HG03045 (cell line): ENCODE data around the gene SHISA7.

Source experiments
- ATAC-seq: cut with Tn5 transposase; IDR thresholded peaks from one replicate; pipeline ENCODE4 v1.9.1; 2021; ENCODE audit warnings: mild to moderate bottlenecking, moderate library complexity; ENCODE audit not compliant: unreplicated experiment

Gene SHISA7

DNA sequence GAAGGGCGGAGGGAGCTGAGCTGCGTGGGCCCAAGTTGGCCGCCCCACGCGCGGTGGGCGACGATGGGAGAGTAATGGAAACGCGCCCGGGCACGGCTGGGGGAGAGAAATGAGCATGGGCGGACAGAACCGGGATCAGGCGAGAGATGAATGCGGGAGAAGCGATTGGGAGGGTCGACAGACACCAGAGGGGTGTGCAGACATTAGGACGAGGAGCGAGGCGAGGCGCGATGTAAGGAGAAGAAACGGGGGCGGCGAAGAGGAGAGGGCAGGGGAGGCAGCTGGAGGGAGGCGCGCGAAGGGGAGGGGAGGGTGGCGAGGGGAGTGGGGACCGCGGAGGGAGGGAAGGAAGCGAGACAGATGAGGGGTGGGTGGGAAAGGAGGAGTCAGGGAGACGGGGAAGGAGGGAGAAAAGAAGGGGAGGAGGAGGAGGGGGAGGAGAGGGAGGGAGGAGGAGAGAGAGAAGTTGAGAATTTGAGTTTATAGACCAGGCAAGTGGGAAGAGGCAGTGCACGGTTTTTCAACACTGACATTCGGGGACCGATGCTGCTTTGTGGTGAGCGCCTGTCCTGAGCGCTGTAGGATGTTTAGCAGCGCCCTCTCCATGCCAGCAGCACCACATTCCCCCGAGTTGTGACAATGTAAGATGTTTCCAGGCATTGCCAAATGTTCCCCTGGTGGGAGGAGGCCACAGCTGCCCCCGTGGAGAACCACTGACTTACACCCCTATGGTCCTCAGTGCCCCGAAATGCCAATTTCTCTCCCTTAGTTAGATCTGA is at the start of gene SHISA7:
SHISA7 (minus strand) TSS at position 256 of the 779 bp plus-strand sequence. CDS start 437 bp downstream, outside the sequence.
- ATAC-seq: no peak

DNA sequence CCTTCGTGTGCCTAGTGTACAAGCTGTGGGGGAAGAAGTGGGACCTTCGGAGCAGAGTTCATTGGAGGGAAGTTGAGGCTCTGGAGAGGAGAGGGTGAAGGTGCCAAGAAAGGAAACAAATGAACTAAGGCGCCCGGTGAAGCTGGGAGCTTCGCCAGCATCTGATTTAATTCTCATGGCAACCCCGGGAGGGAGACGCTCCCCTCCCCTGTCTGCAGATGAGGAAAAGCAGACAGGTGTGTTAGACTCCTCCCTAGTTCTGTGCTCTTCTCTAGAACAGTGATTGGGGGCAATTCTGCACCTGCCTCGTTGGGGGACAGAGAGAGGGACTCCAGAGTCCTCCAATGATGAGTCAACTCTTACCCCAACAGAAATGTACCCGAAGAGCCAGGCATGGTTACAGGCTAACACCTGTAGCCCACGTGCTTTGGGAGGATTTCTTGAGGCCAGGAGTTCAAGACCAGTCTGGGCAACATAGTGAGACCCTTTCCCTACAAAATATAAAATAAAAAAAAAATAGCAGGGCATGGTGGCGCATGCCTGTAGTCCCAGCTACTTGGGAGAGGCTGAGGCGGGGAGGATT is 49.4 kb upstream of the SHISA7 start:
- no peak for ATAC-seq

DNA sequence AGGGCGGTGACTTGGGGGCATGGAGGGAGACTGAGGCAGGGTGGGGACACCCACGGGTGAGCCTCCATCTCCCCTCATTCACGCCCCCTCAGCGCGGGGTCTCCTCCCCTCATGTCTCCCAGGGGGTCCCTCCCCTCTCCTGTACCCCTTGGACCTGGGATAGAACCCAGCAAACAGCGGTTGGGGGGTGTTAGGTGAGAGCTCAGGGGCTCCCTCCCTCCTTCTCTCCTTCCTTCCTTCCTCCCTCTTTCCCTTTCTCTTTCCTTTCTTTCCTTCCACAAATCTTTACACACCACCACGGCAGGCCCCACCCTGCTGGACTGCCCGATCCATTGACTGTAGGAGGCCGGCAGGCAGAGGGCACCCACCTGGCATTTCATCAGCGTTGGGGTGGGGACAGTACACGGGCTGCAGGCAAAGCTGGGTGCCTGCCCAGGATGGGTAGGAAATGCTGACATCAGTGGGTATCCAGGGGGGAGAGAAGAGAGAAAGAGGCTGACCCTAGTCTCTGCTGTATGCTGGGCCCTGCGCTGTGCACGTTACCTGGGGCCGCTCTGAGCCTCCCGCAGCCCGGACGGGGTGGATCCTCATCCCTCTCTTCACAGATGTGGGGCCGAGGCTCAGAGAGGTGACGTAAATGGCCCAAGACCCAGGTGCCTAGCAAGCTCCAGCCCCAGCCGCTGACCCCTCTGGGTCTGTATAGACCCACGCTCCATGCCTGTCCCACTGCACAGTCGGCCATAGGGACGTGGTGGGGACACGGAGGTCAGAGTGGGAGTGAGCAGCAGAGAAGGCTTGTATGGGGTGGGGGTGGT is 48.7 kb upstream of the SHISA7 start:
- no peak for ATAC-seq

DNA sequence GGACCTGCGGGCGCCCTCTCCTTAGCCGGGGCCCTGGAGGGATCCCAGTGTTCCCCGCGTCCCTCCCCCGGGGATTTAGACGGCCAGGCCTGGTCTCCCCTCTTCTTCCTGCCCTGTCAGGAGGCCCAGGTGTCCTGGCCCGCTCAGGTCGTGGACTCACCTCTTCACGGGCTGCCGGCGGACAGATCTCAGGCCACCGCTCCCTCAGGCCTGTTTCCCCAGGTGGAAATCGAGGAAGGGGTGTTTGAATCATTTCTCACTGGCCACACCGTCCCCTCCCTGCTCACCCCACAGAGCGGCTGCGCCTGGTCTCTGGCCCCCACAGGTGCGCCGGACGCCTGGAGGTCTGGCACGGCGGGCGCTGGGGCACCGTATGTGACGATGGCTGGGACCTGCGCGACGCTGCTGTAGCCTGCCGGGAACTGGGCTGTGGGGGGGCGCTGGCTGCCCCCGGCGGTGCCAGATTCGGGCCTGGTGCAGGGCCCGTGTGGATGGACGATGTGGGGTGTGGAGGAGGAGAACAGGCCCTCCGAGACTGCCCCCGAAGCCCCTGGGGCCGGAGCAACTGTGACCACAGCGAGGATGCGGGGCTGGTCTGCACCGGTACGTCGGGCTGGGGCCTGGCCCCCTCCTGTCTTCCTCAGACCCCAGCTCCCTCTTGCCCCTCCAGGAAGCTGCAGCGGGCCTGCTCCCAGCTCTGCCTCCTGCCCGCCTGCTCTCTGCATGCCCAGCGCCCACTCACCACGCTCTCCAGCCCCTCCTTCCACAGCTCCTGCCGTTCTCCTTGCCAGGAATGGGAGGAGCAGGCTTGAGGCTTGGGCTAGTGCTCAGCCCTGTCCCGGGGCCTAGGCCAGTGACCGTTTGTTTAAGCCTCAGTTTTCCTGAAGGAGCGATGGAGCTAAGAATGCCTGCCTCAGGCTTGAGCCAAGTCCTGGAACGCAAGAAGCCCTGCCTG is 47.7 kb upstream of the SHISA7 start:
- no peak for ATAC-seq

DNA sequence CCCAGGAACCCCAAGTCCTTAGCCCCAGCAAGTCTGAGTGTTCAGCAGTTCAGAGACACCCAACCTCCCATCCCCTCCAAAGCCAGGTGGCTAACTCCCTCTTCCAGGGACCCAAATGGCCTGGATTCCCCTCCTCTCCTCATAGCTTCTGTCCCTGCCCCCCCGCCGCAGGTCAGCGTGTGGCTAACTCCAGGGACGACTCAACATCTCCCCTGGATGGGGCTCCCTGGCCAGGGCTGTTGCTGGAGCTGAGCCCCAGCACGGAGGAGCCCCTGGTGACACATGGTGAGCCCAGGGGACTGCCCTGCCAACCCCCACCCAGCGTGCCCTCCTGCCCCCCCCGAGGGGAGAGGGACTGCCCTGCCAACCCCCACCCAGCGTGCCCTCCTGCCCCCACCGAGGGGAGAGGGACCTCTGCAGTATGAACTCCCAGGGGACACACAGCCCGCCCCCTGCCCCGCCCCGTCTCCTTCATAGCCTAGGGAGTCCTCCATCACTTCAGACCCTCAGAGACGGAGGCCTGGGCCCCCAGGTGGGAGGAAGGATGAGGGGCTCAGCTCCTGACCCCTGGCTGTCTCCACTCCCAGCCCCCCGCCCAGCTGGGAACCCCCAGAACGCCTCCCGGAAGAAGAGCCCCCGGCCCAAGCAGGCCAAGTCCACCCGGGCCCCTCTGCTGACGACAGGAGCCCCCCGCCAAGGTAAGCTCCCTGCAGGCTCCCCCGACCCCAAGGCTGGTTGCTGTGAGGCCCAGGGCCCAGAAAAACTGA is 46.8 kb upstream of the SHISA7 start:
- ATAC-seq: no peak

DNA sequence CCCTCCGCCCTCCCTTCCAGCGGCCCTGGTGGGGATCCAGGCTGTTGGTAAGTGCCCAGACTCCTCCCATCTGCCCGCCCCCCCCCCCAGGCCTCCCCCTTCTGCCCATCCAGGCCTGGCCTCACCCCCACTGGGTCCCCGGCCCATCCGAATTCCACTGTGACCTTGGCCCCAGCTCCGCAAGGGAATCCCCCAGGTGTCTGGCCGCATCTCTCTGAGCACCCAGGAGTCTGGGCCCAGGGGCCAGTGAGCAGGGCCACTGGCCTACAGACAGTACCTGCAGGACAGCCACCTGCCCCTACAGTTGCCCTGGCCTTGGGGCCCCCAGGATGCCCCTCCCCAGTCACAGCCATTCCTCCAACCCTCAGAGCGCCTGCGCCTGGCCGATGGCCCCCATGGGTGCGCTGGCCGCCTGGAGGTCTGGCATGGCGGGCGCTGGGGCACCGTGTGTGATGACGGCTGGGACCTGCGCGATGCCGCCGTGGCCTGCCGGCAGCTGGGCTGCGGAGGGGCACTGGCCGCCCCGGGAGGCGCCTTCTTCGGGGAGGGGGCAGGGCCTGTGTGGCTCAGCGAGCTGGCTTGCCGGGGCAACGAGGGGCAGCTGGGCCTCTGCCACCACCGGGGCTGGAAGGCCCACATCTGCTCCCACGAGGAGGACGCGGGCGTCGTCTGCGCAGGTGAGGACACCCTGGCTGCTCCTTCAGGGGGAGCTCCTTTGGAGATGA is 46.0 kb upstream of the SHISA7 start:
- ATAC-seq: no peak

DNA sequence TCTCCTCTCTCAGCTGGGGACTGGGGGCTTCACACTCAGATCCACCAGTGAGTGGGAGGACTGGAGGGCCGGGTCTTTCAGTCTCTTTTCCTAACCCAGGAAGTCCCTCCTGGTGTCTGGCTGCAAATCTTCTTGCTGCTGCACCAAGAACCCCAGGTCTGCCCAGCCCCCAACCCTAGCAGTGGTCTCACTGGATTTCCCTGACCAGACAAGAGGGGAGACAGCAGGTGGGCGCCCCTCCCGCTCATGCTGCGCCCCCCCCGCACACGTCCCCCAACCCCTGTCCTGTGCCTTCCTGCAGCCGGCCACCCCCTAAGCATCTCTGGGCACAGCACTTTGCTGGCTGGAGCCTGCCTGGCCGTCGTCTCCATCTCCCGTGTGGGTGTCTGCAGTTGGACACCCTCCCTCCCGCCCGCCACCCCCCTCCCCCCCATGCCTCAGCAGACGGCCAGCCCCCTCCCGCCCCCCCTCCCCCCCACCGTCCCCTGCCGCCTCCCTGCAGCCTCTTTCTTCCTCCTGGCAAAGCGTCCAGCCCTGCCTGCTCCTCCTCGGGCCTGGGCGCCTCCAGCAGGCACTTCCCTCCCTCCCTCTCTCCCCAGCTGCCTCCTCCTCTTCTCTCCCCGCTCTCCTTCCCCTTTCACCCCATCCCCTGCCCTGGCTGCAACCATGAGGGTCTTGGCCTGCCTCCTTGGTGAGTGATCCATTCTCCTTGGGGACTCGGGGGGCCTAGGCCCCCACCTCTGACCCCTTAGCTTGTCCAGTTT is 45.0 kb upstream of the SHISA7 start, which contains the start of gene SSC5D:
SSC5D (plus strand) TSS at position 513 of the 764 bp plus-strand sequence; CDS start at position 667, 154 bp downstream.
- no peak for ATAC-seq

DNA sequence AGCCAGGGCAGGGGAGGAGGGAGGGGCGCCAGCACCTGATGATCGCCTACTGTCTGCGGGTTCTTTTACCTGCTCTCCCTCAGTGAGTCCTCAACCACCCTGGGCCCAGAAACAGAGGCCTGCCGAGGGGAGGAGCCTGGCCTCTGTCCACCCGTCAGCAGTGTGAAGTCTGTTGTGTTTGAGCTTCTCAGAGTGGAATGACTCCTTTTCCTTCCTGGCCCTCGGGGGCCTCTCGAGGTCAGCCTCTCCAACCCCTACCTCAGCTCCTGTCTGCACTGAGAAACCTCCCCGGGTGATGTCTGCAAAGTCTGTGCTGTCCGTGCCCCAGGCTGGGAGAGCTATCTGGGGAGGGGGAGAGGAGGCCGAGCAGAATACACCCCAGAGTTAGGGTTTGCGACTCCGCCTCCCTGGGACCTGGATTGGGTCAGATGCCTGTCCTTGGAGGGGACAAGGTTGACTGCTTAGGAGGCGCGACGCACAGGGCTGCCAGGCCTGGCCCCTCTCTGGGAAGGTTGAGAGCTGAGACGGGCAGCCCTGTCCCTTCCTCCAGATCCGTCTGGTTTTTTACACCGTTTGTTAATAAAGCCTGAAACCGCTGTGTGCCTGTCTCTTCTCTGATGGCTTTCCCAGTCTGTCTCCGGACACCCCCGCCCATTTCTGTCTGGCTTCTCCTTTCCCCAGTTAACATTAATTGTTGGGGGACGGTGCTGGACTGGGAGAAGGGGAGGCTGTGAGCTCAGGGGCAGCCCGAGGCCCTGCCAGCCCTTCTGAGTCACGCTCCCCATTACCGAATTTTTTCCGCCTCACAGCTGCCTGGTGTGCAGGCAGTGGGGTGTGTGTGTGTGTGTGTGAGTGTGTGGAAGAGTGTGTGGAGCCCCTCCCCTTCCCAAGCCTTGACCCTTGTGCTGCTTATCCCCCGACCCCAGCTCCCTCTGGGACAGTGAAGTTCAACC is 44.1 kb upstream of the SHISA7 start:
- no peak for ATAC-seq

DNA sequence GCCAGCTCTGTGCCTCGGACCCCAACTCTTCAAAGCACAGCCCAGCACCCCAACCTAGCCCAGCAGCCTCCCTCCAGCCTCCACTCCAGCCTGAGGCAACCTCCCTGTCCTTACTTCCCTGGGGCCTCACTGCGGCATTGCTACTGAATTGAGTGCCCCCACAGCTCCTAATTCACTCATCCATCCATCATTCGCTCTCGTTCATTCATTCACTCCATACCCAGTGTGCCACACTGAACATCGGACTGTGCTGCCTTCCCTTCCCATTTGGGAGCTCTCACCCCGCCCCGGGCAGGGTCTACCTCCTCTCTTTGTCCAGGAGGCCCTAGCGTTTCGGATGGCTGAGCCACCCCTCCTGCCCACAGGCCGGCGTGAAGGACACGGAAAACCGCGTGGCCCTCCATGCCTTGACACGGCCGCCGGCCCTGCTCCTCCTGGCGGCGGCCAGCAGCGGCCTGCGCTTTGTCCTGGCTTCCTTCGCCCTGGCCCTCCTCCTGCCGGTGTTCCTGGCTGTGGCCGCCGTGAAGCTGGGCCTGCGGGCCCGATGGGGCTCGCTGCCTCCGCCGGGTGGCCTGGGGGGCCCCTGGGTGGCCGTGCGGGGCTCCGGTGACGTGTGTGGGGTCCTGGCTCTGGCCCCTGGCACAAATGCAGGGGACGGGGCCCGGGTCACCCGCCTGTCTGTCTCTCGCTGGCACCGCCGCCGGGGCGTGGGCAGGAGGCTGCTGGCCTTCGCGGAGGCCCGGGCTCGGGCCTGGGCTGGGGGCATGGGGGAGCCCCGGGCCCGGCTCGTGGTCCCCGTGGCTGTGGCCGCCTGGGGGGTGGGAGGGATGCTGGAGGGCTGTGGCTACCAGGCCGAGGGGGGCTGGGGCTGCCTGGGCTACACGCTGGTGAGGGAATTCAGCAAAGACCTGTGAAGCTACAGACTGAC is 43.2 kb upstream of the SHISA7 start:
- no peak for ATAC-seq

DNA sequence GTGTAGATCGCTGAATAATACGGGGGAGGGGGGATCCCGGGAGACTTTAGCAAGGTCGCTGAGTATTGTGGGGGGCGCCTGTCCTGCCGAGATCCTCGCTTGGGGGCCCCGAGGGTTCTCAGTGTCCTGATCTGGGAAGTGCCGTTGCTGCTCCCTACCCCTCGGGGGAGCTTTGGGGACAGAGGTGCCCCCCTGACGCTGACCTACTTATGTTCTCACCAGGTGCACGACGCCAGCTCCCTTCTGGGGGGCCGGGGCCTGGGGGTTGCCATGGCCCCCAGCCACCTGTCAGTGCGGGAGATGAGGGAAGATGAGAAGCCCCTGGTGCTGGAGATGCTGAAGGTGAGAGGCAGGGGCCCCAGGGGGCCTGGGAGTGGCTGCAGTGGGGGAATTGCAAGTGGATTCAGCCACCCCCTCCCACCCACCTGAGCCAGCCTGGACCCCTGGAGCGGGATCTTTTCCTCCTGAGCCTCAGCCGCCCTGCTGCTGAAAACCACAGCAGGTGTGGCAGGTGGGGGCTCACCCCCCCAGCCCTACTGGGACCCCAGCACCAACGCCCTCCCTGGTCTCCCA is 42.4 kb upstream of the SHISA7 start:
- no peak for ATAC-seq

DNA sequence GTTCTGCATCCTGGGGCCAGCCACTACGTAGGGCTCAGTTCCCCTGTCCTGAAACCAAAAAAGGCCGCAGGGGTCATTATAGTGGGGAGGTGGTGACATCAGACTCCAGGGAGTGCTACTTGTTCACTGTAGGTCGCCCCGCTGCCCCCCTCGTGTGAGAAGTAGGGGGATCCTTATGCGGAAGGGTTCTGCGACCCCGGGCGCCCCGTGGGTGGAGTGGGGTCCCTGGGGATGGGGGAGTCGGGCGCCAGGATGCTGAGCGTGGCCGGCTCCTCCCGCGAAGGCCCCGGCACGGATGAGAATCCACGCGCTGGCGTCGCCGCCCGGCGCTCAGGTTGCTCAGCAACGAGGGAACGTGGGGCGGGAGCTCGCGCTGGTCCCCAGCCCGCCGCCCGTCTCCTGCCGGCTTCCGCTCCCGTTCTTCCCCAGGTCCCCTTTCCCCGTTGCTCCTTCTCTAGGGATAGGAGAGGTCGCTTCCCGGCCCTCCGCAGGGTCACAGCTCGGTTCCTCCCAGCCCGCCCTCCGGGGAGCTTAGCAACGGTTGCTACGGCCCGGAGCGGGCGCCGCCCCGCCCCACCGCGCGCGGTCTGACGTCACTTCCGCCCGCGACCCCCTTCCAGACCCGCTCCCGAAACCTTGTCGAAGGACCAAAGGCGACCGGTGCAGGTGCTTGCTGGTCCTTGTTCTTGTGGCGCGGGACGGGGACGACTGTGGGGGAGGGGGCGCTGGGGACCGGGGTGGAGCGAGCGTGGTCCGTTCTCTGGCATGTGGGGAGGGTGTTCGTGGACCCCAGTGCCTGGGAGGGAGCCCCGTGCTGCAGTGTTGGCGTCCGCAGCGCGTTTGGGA is 41.7 kb upstream of the SHISA7 start, which contains the start of gene NAT14:
NAT14 (plus strand) TSS at position 596 of the 846 bp plus-strand sequence. CDS start 521 bp downstream, outside the sequence.
- ATAC-seq: no peak

DNA sequence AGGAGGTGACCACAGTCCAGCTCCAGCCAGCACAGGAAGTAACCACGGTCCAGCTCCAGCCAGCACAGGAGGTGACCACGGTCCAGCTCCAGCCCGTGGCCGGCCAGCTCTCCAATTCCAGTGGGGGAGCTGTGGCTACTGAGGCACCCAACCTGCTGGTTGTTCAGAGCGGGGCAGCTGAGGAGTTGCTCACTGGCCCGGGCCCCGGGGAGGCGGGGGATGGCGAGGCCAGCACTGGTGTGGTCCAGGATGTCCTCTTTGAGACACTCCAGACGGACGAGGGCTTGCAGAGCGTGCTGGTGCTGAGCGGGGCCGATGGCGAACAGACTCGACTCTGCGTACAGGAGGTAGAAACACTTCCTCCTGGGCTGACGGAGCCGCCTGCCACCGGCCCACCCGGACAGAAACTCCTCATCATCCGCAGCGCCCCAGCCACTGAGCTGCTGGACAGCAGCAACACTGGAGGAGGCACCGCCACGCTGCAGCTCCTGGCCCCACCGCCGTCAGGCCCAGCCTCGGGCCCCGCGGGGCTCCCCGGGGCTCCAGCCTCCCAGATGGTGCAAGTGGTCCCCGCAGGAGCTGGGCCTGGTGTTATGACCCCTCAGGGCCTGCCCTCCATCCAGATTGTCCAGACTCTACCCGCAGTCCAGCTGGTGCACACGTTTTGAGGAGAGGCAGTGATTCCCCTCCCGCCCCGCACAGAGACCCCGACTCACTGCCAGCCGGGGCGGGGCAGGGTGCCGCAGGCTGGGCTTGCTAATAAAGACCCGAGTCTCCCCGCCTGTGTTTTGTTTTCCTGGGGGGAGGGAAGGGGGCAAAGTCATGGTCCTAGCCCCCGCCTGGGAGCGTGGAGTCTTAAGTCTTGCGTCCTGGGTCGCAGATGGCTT is 40.8 kb upstream of the SHISA7 start:
- ATAC-seq: no peak

DNA sequence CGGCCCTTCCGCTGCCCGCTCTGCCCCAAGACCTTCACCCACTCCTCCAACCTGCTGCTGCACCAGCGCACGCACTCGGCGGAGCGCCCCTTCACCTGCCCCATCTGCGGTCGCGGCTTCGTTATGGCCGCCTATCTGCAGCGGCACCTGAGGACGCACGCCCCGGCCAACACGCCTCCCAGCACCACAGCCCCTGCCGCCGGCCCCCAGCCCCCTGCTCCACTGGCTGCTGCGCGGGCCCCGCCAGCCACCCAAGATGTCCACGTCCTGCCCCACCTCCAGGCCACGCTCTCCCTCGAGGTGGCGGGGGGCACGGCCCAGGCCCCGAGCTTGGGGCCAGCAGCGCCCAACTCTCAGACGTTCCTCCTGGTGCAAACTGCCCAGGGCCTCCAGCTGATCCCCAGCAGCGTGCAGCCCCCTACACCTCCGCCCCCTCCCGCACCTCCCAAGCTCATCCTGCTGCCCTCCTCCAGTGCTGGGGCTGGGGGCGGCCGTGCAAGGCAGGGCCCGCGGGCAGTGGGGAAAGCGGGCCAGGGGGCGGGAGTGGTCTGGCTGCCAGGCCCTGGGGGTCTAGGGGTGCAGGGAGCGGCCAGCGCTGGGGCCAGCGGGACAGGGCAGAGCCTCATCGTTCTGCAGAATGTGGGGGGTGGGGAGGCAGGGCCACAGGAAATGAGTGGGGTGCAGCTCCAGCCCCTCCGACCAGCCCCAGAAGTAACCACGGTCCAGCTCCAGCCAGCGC is 40.0 kb upstream of the SHISA7 start:
- no peak for ATAC-seq
